LHCN-M2 (cell line): ENCODE measurements around the gene ZNF827. TPM values are rescaled to one million over a fixed set of nuclear protein-coding genes. Genes with fewer than 3 reads are reported as not detected.

Source experiments
- DNase-seq: peaks from one replicate; pipeline ENCODE4 v3.0.0-alpha.2; 2012; ENCODE audit warnings: low read depth
- total RNA-seq: library from RNA; depleted of rRNA; stranded (reverse); fragments of >200 nt; gene quantifications from 2 replicates; pipeline ENCODE4 v1.2.3, GENCODE V29; 2014; rRNA removed

Gene ZNF827
- total RNA-seq, 1 experiment from 2014 or later: 4.2 TPM

- peak; percentile 15 for DNase-seq
Measured at GRCh38 chr4:145722561-145722960, 216.1 kb downstream of the ZNF827 start.

- DNase-seq: no peak
Measured at GRCh38 chr4:145720656-145721055, 218.0 kb downstream of the ZNF827 start.

GRCh38 chr4:145719752-145720624 lies 218.6 kb downstream of the ZNF827 start:
- DNase-seq: no peak

GRCh38 chr4:145716661-145717200 lies 221.9 kb downstream of the ZNF827 start:
- DNase-seq: peak; percentile 66

GRCh38 chr4:145716200-145716599 lies 222.4 kb downstream of the ZNF827 start:
- DNase-seq: peak; percentile 95

GRCh38 chr4:145709843-145710242 lies 228.8 kb downstream of the ZNF827 start:
- DNase-seq: peak; percentile 96

GRCh38 chr4:145709336-145709735 lies 229.3 kb downstream of the ZNF827 start:
- no peak for DNase-seq

Other genes with a start within 250 kb of the ZNF827 start
- gene LSM6, start 236.9 kb upstream of the ZNF827 start, total RNA-seq: 26.3 and 44.6 TPM in 2 replicates